ENCODE measurements around the gene CREG2.

Gene CREG2

GRCh38 chr2:101337877-101338276, 49.4 kb downstream of the CREG2 start:
- TF ChIP-seq CTCF (IDR thresholded peaks at IDR 0.05; ENCODE audit: low read length) = no peak
- H3K79me2 ChIP-seq (ENCODE audit: low read length) = no peaks in the 10 kb centered on the region
- no peak overlapping the region for H2AFZ ChIP-seq (ENCODE audit: low read length)
- no peaks in the 10 kb centered on the region for H3K9me2 ChIP-seq (replicated peaks; ENCODE audit: insufficient read depth, low read length)
- no peaks in the 10 kb centered on the region for H3K4me1 ChIP-seq (ENCODE audit: low read length)
- no peak overlapping the region for H3K4me2 ChIP-seq (ENCODE audit: low read depth, low read length)
- H4K20me1 ChIP-seq (ENCODE audit: insufficient read depth, low read length) = no peaks in the 10 kb centered on the region
- H3K4me3 ChIP-seq (ENCODE audit: low read length) = no peak overlapping the region
- no peak overlapping the region for H3K9ac ChIP-seq (ENCODE audit: low read length)
- no peaks in the 10 kb centered on the region for H3K36me3 ChIP-seq (replicated peaks; ENCODE audit: insufficient read depth, low read length)
- no peaks in the 10 kb centered on the region for H3K27me3 ChIP-seq (replicated peaks; ENCODE audit: insufficient read depth, low read length)
- H3K9me3 ChIP-seq (replicated peaks; ENCODE audit: insufficient read depth, low read length) = no peaks in the 10 kb centered on the region
- H3F3A ChIP-seq (ENCODE audit: insufficient read depth, low read length) = no peaks in the 10 kb centered on the region
- H3K27ac ChIP-seq (ENCODE audit: low read length) = no peak overlapping the region
- no peak for DNase-seq

DNA sequence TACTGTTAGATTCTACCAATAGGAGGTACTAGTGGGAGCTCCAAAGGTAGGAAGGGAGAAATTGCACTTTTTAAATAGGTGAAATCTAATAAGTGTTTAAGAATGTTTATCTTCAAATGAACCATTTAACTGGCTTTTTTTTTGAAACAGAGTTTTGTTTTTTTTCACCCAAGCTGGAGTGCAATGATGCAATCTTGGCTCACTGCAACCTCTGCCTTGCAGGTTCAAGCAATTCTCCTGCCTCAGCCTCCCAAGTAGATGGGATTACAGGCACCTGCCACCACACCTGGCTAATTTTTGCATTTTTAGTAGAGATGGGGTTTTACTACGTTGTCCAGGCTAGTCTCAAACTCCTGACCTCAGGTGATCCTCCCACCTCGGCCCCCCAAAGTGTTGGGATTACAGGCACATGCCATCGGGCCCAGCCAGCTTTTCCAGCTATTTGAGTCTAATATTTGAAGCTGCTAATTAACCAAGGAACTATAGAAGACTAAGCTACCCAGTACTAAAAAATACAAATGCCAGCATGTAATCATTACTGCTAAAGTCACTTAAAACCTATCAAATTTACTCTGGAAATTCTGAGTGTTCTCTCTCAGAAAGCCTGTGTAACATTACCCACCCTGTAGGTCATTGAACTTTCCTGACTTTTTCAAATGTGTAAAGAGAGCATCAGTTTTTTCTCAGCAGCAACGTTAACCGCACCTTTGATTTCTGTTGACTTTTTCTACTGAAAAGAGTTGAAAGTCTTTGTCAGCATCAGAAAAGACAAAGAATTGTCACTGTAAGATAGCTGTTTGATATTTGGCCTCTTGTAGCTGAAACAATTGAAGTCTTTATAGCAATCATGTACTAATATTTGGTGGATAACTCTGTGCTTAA, 54.2 kb downstream of the CREG2 start:
- H3K27ac ChIP-seq (ENCODE audit: low read length) = no peak overlapping the region
- no peak overlapping the region for H3K4me2 ChIP-seq (ENCODE audit: low read depth, low read length)
- H3K9me3 ChIP-seq (replicated peaks; ENCODE audit: insufficient read depth, low read length) = no peaks in the 10 kb centered on the region
- no peaks in the 10 kb centered on the region for H3K36me3 ChIP-seq (replicated peaks; ENCODE audit: insufficient read depth, low read length)
- H3K9ac ChIP-seq (ENCODE audit: low read length) = no peak overlapping the region
- peaks cover 7% of the 10 kb centered on the region for H3K4me1 ChIP-seq (ENCODE audit: low read length)
- TF ChIP-seq CTCF (IDR thresholded peaks at IDR 0.05; ENCODE audit: low read length) = no peak
- TF ChIP-seq EZH2 (optimal IDR thresholded peaks at IDR 0.05; ENCODE audit: low read depth, low read length) = no peak
- TF ChIP-seq EZH2phosphoT487 (IDR thresholded peaks at IDR 0.05; ENCODE audit: low read length) = no peak
- no peaks in the 10 kb centered on the region for H3K9me2 ChIP-seq (replicated peaks; ENCODE audit: insufficient read depth, low read length)
- H2AFZ ChIP-seq (ENCODE audit: low read length) = no peak overlapping the region
- no peaks in the 10 kb centered on the region for H3K79me2 ChIP-seq (ENCODE audit: low read length)
- no peaks in the 10 kb centered on the region for H3K27me3 ChIP-seq (replicated peaks; ENCODE audit: insufficient read depth, low read length)
- no peaks in the 10 kb centered on the region for H3F3A ChIP-seq (ENCODE audit: insufficient read depth, low read length)
- DNase-seq = no peak
- H3K4me3 ChIP-seq (ENCODE audit: low read length) = no peak overlapping the region
- H4K20me1 ChIP-seq (ENCODE audit: insufficient read depth, low read length) = no peaks in the 10 kb centered on the region

DNA sequence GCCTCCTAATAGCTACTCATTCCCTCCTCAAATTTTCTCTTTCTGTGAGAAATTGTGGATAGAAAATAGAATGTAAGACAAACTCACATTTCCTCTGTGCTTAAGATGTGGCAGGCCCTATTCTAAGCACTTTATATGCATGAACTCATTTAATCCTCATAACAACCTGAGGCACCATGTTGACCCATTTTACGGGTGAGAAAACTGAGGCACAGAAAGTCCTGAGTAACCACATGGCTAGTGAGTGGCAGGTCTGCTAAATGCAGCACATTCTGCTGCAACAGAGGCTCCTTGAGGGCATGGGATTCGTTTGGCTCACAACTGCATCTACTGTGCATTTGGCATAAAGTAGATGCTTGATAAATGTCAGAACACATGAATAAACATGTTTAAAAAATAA, 56.1 kb downstream of the CREG2 start:
- Histone ChIP-seq H3K4me3 (ENCODE audit: low read length) (no peak overlapping the region), H3K9ac (ENCODE audit: low read length) (no peak overlapping the region), H3K27ac (ENCODE audit: low read length) (no peak overlapping the region)

More for the DNA sequence above, 56.1 kb downstream of the CREG2 start:
- H3K36me3 ChIP-seq (replicated peaks; ENCODE audit: insufficient read depth, low read length) = no peaks in the 10 kb centered on the region
- H3F3A ChIP-seq (ENCODE audit: insufficient read depth, low read length) = no peaks in the 10 kb centered on the region
- DNase-seq = no peak
- H3K9me2 ChIP-seq (replicated peaks; ENCODE audit: insufficient read depth, low read length) = no peaks in the 10 kb centered on the region
- peaks cover 13% of the 10 kb centered on the region for H3K4me1 ChIP-seq (ENCODE audit: low read length)
- H3K27me3 ChIP-seq (replicated peaks; ENCODE audit: insufficient read depth, low read length) = no peaks in the 10 kb centered on the region
- H2AFZ ChIP-seq (ENCODE audit: low read length) = no peak overlapping the region
- no peaks in the 10 kb centered on the region for H4K20me1 ChIP-seq (ENCODE audit: insufficient read depth, low read length)
- H3K4me2 ChIP-seq (ENCODE audit: low read depth, low read length) = no peak overlapping the region
- TF ChIP-seq CTCF (IDR thresholded peaks at IDR 0.05; ENCODE audit: low read length) (no peak), EZH2phosphoT487 (IDR thresholded peaks at IDR 0.05; ENCODE audit: low read length) (no peak), EZH2 (optimal IDR thresholded peaks at IDR 0.05; ENCODE audit: low read depth, low read length) (no peak)
- H3K9me3 ChIP-seq (replicated peaks; ENCODE audit: insufficient read depth, low read length) = no peaks in the 10 kb centered on the region
- no peaks in the 10 kb centered on the region for H3K79me2 ChIP-seq (ENCODE audit: low read length)
